ENCODE results near the gene PLEKHM1. TPM values are rescaled to one million over a fixed set of nuclear protein-coding genes. Genes with fewer than 3 reads are reported as not detected.

PLEKHM1 gene
- total and polyA plus RNA-seq, 4 donors, result 11.6 to 30.0 (median 16.8) TPM

Small RNA genes within 50 kb of the gene (small RNA-seq; reads per million reads assigned to genes)
- not detected for gene RF00017 (ENCODE audit: low replicate concordance)

Other genes starting within 250 kb of the PLEKHM1 start
- gene SPATA32, start 228.6 kb downstream of the PLEKHM1 start, total RNA-seq, result under 1 TPM in 1 of 2 donors, not detected in 1; 0.20 TPM
- not detected for gene SPATA32, start 228.6 kb downstream of the PLEKHM1 start, polyA plus RNA-seq (ENCODE audit: insufficient read length in 2 of 2)
- gene MAP3K14, start 173.7 kb downstream of the PLEKHM1 start, total RNA-seq, result 1 to 10 TPM; 2.2 to 4.7 TPM
- gene MAP3K14, start 173.7 kb downstream of the PLEKHM1 start, polyA plus RNA-seq (ENCODE audit: insufficient read length in 2 of 2), result 1 to 10 TPM; 5.9 to 9.3 TPM
- gene ARHGAP27, start 57.9 kb downstream of the PLEKHM1 start, total RNA-seq, result 1 to 10 TPM; 6.9 to 9.0 TPM
- gene ARHGAP27, start 57.9 kb downstream of the PLEKHM1 start, polyA plus RNA-seq (ENCODE audit: insufficient read length in 2 of 2), result 10 to 100 TPM; 14.8 to 17.5 TPM